Embryonic facial prominence (tissue), 1 donor: ENCODE measurements around the gene EML1.
"Not testable (repeated sequence)": the region's sequence is repeated elsewhere in the genome, so short reads cannot be mapped to it uniquely, and the experiment has no call there.

ENCODE experiments used
- DNase-seq: peaks from one replicate; pipeline ENCODE4 v3.0.0-alpha.2; 2016; ENCODE audit errors: extremely low spot score

EML1 gene

DNA sequence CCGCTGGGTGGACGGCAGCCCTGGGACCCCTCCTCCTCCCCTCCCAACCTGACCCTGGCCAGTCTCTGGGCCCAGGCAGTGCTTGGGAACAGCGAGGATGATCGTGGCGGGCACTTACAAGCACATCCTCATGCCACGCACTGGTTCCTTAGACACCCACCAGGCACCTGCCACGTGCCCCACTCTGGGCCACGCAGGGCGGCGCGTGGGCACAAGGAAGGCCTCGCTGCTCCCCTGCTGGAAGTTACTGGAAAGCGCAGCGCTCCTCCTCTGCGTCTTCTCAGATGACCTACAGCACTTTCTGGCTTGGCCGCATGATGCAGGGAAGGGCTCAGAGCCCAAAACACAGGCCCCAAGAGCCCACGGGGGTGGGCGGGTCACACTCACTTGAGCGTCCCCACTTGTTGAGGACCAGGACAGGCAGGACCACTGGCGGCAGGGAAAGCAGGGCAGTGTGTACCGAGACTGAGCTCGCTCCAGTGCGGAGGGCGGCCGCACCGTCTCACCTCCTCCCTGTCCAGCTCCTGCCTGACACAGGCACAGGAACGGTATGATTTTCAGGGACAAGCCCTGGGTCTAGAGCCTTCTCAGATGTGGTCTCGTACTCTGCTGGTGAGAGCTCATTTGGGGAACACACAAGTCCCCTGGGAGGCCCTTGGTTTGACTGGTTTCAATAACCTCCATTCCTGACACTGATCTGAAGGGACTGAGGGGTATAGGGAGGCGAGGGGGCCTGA lies 143.7 kb downstream of the EML1 start:
- no peak for DNase-seq

DNA sequence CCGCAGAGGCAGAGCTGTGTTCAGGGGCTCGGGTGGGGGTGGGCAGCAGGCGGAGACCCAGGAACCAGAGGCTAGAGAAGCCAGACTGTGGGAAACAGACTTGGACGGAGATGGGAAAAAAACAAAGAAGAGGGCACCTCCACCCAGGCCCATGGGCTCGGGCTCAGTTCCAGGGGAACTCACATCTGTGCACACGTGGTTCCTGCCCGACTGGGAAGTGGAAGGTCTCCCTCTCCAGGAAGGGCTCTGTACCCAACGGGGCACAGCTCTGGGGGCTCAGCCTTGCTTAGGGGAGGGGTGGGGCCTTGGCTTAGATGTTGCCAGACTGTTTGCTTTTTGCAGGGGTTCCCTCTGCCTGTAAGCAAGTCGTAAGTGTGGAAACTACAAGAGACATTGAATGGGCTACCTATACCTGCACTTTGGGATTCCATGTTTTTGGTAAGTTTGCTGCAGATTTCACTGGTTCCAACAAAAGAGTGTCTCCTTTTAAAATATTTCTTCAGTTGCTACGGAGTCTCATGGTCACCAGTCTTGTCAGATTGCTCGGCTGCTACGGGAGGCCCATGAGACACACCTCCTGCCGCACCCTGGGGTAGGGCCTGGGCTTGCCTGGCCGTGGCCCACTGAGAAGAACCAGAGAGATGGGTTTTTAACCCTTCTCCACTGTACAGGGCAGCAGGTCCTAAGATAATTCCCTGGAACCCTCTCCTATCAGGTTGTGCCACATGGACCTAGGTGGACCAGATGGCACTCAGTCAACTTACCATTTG lies 144.4 kb downstream of the EML1 start:
- DNase-seq = no peak

GRCh38 chr14:99938376-99938775 lies 145.2 kb downstream of the EML1 start:
- no peak for DNase-seq

DNA sequence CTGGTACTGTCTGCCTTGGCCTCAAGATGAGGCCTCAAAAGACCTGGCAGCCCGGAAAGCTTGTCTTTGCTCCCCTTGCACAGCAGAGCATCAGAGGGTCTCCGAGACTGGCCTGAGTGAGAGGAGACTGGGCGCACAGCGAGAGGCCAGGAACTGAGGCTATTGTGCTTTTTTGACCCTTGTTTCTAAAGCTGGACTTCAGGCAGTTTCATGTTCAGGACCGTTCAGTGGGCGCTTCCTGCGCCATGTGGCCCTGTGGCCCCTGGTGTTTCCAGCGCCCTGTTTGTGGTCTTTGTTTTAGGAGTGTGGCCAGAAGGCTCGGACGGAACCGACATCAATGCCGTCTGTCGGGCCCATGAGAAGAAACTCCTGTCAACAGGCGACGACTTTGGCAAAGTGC lies 145.7 kb downstream of the EML1 start:
- DNase-seq = no peak

DNA sequence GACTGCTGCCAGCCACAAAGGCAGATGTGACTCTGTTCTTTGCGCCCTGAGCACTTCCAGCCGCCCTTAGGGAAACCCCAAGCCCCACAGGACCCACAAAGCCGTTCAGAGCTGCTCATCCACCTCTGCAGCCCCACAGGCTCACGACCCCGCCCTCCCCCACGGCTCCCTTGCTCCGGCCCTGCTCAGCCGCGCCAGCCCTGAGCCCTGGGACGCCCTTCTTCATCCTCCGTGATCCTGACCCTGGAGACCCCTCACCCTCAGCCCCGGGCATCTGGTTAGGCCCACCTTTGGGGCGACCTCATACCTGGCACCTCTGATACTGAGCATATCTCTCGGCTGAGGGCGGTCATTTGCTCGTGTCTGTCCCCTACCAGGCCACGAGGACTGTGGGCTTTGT lies 146.2 kb downstream of the EML1 start:
- no peak for DNase-seq

DNA sequence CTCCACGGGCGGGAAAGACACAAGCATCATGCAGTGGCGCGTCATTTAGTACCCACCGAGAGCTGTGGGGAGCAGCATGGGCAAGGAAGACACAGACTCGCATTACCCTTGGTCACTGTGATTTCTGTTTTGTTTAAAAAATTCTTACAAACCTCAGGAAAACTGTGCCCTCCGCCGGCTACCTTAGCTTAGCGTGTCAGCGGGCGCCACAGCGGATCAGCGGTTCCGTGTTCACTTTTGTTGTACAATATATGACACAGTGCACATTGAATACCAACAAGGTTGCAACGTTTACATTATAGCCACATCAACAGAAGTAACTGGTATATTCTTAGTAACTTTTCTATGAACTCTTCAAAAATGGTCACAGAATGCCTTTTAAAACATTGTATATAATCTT lies 146.9 kb downstream of the EML1 start:
- DNase-seq = no peak

DNA sequence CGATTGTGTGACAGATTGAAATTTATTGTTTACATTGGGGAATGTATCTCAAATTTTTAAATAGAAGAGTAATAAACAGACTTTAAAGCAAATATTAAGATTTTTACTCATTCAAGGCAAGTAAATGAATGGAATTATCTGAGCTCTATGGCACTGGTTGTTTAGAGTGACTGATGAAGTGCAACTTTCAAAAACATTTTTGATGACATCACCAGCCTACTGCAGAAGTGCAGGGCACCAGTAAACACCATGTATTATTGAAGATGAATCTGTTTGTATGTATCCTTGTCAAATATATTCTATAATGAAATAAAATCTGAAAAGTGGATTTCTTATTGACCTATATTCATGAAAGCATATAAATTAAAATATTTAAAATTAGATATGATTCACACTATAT lies 148.0 kb downstream of the EML1 start:
- DNase-seq = no peak

DNA sequence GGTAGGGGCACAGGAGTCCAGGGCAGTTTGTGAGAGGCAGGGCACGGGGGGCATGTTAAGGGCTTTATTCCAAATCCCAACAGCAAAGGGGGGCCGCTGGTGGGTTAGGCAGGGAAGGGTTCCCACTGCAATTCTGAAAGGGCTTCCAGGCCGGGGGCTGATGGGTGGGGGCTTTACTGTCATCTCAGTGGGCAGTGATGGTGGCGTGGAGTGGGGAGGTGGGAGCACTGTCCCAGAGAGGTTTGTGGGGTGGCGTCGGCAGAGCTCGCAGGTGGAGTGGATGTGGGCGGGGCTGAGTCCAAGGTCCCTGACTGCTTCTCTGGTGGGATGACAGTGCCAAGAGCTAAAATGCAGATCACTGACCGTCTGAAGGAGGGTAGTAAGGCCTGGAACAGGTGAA lies 150.4 kb downstream of the EML1 start:
- DNase-seq = no peak

DNA sequence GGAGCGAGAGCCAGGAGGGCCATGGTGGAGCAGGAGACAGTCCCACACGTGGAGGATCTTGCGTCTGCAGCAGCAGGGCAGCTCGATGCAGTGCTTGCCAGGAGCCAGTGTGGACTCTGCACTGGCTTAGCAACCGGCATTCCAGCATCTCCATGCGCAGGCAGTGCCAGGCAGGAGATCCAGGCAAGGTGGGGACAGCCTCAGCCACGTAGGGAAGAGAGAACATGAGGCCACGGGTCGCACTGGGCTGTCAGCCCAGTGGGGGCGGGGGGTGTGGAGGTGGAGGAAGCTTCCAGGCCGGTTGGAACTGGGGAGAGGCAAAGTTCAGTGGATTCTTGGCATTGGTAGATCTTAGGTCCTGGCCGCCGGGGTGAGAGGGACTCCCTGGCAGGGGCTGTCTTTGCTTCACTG lies 151.0 kb downstream of the EML1 start:
- DNase-seq = no peak

DNA sequence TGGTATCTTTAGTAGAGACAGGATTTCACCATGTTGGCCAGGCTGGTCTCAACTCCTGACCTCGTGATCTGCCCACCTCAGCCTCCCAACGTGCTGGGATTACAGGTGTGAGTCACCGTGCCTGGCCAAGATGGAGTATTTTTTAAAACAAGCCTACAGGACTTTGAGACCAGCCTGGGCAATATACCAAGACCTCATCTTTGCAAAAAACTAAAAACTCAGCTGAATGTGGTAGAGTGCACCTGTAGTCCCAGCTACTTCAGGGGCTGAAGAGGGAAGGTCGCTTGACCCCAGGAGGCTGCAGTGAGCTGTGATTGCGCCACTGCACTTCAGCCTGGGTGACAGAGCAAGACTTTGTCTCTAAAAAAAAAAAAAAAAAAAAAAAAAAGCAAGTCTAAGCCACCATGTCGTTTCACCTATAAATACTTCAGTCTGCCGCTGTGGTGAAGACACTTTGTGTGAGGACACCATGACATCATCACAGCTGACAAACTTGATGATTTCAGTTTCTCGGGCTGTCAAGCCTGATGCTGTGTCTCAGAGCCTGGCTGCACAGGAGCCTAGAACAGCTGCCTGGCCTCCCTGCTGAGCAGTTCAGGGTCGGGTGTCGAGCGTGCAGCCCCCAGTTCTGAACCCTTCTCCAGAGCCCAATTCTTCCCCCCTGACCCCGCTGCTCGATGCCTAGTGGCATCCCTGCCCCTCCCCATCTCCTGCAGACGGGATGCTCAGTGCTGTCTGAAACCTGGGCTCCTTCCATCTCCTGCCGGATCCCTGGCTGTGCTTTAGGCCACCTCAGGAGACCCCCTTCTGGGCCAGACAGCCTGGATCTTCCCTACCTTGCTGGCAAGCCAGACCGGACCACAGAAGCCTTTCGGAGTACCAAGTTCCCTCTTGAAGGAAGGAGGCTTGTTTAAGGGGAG lies 152.8 kb downstream of the EML1 start:
- DNase-seq = no peak

DNA sequence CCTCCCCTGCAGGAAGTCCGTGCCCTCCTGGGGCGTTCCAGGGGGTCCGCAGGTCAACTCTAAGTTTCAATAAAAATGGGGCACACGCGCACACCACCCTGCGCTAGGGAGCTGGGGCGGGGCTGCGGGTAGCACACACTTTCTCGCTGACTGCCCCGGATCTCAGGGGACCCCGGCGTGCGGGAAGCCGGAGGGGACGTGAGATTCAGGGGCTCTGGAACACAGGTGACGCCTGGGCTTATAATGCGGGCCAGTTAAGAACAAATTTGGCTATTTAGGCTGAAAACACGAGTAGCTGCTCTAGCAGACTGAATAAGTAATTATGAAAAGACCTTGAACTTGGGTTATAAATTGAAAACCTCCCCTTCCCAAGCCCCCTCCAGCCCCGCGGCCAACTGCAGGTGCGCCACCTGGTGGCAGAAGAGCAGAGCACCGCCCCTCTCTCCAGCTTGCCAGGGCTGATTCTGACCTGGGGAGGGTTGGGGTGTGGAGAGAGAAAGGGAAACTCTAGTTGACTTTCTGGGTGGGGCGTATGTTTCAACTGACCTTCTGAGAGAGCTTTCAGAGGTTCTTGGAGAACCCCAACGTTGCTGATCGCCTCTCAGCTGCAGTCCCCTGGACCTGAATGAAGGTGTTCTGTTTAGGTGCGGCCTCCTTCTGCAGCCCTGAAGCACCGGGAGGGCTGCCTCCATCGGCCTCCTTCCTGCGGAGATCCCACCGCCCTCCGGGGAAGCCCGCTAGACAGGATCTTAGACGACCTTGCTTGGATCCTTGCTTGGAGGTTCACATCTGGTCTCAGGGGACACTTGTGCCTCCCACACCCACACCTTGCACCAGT lies 153.7 kb downstream of the EML1 start:
- DNase-seq = no peak

GRCh38 chr14:99947695-99948094 lies 154.5 kb downstream of the EML1 start:
- no peak for DNase-seq

- DNase-seq = not testable (repeated sequence)
Observed at GRCh38 chr14:99949011-99949732, 156.0 kb downstream of the EML1 start.

GRCh38 chr14:99950181-99950580 lies 157.0 kb downstream of the EML1 start:
- no peak for DNase-seq

- DNase-seq = no peak
Observed at GRCh38 chr14:99951085-99951484, 157.9 kb downstream of the EML1 start.

DNA sequence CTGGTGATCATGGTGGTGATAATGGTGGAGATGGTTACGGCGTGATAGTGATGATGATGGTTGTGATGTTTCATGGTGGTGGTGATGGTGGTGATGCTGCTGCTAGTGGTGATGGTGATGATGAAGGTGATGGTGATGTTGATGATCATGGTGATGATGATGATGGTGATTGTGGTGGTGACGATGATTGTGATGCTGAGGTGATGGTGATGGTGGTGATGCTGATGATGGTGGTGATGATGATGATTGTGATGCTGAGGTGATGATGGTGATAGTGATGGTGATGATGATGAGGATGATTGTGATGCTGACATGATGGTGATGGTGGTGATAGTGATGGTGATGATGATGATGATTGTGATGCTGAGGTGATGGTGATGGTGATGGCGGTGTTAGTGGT lies 158.8 kb downstream of the EML1 start:
- no peak for DNase-seq

- DNase-seq = no peak
Observed at GRCh38 chr14:99952453-99952852, 159.2 kb downstream of the EML1 start.

DNA sequence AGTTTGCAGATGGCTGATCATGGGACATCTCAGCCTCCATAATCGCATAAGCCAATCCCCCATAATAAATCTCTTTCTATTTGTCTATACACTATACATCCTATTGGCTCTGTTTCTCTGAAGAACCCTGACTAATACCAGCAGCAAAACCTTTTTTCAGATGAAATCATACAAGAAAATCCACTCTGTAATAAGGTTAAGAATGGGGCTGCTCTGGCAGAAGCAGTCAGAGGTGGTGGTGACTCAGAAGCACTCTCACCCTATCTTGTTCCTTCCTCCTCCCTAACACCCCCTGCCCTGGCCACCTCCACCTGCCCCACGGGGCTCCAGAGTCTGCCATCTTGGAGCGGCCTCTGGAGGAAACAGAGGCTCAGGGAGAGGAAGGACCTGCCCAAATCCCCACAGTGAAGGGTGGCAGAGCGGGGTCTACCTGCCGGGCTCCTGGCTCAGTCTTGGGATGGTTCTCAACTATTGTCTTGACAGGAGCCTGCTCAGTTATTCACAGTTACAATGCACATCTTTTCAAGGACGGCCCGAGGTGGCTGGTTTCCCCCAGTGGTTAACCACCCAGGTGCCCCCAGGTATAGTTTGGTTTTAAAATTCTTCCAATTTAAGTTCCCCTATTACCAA lies 162.7 kb downstream of the EML1 start:
- DNase-seq = no peak

DNA sequence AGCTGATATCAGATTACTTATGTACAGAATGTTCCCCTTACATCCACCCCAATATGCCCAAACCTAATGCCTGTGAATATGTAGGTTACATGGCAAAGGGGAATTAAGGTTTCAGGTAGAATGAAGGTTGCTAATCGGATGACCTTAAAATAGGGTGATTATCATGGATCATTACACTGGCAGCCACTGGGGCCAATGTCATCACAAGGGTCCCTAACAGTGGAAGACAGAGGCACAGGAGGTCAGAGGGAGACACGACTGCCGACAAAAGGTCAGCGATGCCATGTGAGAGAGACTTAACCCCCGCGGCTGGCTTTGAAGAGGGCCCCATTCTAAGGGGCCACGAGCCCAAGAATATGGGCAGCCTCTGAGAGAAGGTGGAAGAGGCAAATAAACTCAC lies 165.2 kb downstream of the EML1 start:
- no peak for DNase-seq

DNA sequence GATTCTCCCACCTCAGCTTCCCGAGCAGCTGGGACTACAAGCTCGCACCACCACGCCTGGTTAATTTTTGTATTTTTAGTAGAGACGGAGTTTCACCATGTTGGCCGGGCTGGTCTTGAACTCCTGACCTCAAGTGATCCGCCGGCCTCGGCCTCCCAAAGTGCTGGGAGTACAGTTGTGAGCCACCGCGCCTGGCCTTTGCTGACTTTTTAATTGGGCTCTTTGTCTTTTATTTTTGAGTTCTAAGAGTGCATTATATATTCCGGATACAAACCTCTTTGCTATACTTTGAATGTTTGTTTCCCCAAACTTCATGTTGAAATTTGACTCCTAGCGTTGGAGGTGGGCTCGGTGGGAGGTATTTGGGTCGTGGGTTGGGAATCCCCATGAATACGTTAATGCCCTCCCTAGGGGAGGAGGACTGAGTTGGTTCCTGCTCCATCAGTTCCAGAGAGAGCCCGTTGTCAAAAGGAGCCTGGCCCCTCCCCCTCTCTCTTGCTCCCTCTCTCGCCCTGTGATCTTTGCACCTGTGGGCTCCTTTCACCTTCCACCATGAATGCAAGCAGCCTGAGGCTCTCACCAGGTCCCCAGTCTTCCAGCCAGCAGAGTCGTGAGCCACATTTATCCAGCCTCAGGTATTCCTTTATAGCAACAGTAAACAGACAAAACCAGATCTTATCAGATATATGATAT lies 168.8 kb downstream of the EML1 start:
- DNase-seq = no peak
